Endothelial cell of umbilical vein (primary cell): ENCODE data around the gene ARNT2.

ENCODE experiments used
- MYC ChIP-seq: IDR thresholded peaks from one replicate; pipeline ENCODE4 v1.6.1; 2011; ENCODE audit warnings: mild to moderate bottlenecking, low read depth, low read length
- POLR2A ChIP-seq: IDR thresholded peaks from 2 replicates; pipeline ENCODE4 v1.6.1; 2012; ENCODE audit warnings: low read depth, mild to moderate bottlenecking, control low read depth, low read length
- TF ChIP-seq, protein P1 (sequence below), 2 donors: IDR thresholded peaks; 1 replicate in 1 of 2; 2 replicates in 1 of 2; pipeline ENCODE4 v1.5.1; 2011; ENCODE audit warnings: low read length in 2 of 2, mild to moderate bottlenecking in 2 of 2, moderate library complexity in 2 of 2, control low read depth in 1 of 2, inconsistent platforms in 1 of 2, low read depth in 1 of 2; ENCODE audit not compliant: insufficient read depth in 1 of 2; ENCODE audit errors: extremely low read depth in 1 of 2

DNA sequence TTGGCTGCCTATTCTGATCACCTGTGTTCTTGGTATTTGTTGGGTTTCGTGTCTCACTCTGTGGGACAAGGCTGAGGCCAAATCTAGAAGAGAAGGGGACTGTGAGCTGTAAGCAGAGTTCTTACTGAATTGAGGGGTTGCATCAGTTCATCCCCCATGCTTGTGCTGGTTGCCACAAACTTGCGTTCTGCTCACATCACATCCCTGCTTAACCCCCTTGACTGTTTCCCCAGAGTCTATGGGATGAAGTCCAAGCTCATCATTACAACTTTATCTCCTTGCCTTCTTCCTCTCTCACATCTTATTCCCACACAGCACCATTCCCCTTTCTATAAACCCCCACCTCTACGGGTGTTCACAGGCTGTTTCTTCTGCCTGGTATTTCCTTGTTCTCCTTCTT, 147.2 kb downstream of the ARNT2 start:
- TF ChIP-seq, protein P1, sequence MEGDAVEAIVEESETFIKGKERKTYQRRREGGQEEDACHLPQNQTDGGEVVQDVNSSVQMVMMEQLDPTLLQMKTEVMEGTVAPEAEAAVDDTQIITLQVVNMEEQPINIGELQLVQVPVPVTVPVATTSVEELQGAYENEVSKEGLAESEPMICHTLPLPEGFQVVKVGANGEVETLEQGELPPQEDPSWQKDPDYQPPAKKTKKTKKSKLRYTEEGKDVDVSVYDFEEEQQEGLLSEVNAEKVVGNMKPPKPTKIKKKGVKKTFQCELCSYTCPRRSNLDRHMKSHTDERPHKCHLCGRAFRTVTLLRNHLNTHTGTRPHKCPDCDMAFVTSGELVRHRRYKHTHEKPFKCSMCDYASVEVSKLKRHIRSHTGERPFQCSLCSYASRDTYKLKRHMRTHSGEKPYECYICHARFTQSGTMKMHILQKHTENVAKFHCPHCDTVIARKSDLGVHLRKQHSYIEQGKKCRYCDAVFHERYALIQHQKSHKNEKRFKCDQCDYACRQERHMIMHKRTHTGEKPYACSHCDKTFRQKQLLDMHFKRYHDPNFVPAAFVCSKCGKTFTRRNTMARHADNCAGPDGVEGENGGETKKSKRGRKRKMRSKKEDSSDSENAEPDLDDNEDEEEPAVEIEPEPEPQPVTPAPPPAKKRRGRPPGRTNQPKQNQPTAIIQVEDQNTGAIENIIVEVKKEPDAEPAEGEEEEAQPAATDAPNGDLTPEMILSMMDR (IDR thresholded peaks at IDR 0.05; ENCODE audit: extremely low read depth in 1 of 2, insufficient read depth in 1 of 2, low read depth in 1 of 2, low read length in 2 of 2), result no peak
- no peak for TF ChIP-seq POLR2A
- TF ChIP-seq MYC, result no peak
